ENCODE results near the gene HIP1R. TPM values are rescaled to one million over a fixed set of nuclear protein-coding genes. Genes with fewer than 3 reads are reported as not detected.

The HIP1R gene, protein sequence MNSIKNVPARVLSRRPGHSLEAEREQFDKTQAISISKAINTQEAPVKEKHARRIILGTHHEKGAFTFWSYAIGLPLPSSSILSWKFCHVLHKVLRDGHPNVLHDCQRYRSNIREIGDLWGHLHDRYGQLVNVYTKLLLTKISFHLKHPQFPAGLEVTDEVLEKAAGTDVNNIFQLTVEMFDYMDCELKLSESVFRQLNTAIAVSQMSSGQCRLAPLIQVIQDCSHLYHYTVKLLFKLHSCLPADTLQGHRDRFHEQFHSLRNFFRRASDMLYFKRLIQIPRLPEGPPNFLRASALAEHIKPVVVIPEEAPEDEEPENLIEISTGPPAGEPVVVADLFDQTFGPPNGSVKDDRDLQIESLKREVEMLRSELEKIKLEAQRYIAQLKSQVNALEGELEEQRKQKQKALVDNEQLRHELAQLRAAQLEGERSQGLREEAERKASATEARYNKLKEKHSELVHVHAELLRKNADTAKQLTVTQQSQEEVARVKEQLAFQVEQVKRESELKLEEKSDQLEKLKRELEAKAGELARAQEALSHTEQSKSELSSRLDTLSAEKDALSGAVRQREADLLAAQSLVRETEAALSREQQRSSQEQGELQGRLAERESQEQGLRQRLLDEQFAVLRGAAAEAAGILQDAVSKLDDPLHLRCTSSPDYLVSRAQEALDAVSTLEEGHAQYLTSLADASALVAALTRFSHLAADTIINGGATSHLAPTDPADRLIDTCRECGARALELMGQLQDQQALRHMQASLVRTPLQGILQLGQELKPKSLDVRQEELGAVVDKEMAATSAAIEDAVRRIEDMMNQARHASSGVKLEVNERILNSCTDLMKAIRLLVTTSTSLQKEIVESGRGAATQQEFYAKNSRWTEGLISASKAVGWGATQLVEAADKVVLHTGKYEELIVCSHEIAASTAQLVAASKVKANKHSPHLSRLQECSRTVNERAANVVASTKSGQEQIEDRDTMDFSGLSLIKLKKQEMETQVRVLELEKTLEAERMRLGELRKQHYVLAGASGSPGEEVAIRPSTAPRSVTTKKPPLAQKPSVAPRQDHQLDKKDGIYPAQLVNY
- 8.1 and 14.1 TPM in 2 replicates for total RNA-seq

DNA sequence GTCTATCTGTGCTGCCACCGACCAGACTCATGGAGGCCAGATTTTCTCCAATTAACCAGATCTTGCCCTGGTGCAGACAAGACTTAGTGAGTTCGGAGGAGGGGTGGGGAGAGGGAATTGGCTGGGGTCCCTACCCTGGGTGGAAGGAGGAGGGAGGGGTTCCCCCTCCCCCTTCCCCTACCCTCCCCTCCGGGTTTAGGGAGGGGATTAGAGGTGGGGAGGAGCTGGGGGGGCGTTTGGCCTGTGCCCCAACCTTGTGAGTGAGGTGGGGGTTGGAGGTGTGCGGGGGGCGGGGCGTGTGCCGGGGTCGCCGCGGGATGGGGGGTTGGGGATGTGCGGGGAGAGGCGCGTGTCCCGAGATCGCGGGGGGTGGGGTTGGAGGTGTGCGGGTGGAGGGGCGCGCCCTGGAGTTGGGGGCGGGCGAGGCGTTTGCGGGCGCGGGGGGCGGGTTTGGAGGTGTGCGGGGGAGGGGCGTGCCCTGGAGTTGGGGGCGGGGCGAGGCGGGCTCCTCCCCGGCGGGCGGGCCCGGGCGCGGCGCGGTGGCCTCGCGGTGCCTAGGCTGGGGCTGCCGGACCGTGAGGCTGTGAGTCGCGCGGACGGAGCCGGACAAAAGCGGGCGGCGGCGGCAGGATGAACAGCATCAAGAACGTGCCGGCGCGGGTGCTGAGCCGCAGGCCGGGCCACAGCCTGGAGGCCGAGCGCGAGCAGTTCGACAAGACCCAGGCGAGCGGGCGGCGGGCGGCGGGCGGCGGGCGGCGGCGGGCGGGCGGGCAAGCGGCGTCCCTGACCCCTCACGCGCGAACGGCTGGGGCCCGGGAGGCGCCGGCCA is at the start of gene HIP1R:
HIP1R (plus strand) TSS at position 537 of the 829 bp plus-strand sequence; CDS start at position 631, 94 bp downstream.

DNA sequence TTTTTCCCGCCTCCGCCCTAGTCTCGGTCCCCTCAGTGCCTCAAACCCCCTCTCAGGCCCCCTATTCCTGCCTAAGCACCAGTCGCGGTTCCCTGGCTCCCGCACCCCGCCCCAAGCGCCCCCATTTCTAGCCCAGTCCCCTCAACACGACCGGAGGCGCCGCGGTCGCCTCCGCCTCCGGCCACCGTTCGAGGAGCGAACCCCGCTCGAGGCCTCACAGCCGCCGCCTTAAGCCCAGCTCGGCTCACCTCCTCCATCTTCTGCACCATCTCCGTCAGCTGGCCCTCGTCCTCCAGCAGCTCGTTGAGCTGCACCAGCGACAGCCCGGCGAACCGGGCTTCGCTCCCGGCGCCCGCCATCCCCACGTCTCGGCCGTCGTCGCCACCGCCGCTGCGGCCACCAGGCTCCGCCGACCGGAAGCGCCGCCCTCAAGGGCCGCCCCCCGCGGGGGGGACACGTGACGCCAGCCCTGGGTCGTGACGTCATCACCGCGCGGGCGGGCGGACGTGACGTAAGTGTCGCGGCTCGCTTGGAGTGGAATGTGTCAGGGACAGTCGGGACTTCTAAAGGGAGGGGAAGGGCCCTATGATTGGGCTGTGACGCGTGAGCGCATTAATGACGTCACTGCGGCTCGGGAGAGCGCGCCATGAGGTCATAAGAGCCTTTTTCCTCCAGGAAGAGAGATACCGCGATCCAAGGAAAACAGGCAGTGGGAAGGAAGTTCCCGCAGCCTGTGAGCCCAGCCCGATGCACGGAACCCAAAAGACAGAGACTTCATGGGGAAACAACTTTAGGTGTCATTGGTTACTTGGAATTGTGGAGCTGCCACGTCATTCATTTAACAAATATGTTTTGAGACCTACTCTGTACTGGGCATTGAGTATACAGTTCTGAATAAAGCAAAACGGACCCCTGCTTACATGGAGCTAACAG is 60.7 kb downstream of the HIP1R start, which contains the start of gene VPS37B:
VPS37B (minus strand) TSS at position 421 of the 933 bp plus-strand sequence; CDS start at position 359, 62 bp downstream.

Other genes starting within 250 kb of the HIP1R start
- 0.43 TPM in 1 of 2 replicates, not detected in the other for gene HCAR2, start 132.1 kb upstream of the HIP1R start, total RNA-seq
- gene HCAR3, start 118.6 kb upstream of the HIP1R start, total RNA-seq = not detected in 2 replicates
- gene HCAR1, start 104.6 kb upstream of the HIP1R start, total RNA-seq = 0.23 and 2.0 TPM in 2 replicates
- gene DENR, start 82.6 kb upstream of the HIP1R start, total RNA-seq = 20.5 and 24.9 TPM in 2 replicates
- 0.17 and 0.82 TPM in 2 replicates for gene CCDC62, start 60.9 kb upstream of the HIP1R start, total RNA-seq
- gene VPS37B, start 60.7 kb downstream of the HIP1R start, total RNA-seq = 28.2 and 31.4 TPM in 2 replicates
- 3.9 and 7.5 TPM in 2 replicates for gene ABCB9, start 131.0 kb downstream of the HIP1R start, total RNA-seq
- gene OGFOD2, start 139.8 kb downstream of the HIP1R start, total RNA-seq = 7.1 and 14.7 TPM in 2 replicates
- 201 and 263 TPM in 2 replicates for gene ARL6IP4, start 145.2 kb downstream of the HIP1R start, total RNA-seq